Stimulated activated CD4-positive, alpha-beta T cell treated with anti-CD3 and anti-CD28 coated beads, Interleukin-1b, Interleukin-23, amount 100 ng/mL, for 4 hours (primary cell): Measurements from ENCODE around the gene FUOM.

Source experiments
- DNase-seq, 2 donors: peaks; one replicate each; pipeline ENCODE4 v3.0.0-alpha.2; 2020; ENCODE audit warnings: low read depth in 2 of 2

FUOM gene

GRCh38 chr10:133311570-133311969, 46.2 kb downstream of the FUOM start:
- DNase-seq = no peak

DNA sequence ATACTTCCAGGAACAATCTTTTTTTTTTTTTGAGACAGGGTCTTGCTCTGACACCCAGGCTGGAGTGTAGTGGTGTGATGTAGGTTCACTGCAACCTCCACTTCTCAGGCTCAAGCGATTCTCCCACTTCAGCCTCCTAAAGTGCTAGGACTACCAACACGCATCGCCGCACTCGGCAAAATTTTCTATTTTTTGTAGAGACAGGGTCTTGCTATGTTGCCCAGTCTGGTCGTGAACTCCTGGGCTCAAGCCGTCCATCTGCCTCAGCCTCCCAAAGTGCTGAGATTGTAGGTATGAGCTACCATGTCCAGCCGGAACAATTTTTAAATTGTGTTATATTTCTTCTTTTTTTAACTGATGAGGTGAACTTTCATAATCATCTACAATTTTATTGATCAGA, 47.0 kb downstream of the FUOM start:
- no peak for DNase-seq

DNA sequence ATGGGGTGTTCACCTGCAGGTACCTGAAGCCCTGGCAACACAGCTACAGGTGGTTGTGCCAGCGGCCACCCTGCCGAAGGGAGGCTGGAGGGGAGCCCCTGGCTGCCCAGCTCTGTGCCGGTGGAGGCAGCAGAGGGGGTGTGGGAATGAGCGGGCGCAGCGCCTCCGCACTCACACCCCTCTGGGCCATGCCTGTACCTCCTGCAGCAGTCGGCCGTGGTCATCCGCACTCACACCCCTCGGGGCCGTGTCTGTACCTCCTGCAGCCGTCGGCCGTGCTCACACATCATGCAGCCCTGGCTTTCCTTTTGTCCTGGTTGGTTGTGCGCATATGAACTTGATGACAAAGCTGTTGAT, 47.4 kb downstream of the FUOM start:
- DNase-seq = no peak

DNA sequence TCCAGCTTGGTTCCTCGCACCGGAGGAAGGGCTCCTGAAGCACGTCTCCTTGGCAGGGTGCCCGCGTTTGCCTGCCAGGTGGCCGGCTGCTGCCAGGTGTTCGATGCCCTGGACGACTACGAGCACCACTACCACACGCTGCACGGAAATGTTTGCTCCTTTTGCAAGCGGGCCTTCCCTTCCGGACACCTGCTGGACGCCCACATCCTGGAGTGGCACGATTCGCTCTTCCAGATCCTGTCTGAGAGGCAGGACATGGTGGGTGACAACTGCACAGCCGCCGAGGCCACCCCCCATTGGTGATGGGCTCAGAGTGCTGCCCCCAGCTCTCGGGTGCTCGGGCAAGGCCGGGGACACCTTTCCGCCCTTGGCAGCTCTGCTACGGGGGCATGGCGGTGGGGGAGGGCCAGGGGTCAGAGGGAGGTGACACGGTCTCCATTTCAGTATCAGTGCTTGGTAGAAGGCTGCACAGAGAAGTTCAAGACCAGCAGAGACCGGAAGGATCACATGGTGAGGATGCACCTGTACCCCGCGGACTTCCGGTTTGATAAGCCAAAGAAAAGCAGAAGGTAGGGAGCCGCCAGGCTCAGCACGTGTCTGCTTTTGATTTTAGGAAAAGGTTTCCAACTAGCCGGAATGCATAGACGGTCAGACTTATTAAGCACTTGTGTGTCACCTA, 48.0 kb downstream of the FUOM start:
- DNase-seq = no peak

GRCh38 chr10:133309100-133309719, 48.6 kb downstream of the FUOM start:
- peak; percentile 94 to 95 for DNase-seq

DNA sequence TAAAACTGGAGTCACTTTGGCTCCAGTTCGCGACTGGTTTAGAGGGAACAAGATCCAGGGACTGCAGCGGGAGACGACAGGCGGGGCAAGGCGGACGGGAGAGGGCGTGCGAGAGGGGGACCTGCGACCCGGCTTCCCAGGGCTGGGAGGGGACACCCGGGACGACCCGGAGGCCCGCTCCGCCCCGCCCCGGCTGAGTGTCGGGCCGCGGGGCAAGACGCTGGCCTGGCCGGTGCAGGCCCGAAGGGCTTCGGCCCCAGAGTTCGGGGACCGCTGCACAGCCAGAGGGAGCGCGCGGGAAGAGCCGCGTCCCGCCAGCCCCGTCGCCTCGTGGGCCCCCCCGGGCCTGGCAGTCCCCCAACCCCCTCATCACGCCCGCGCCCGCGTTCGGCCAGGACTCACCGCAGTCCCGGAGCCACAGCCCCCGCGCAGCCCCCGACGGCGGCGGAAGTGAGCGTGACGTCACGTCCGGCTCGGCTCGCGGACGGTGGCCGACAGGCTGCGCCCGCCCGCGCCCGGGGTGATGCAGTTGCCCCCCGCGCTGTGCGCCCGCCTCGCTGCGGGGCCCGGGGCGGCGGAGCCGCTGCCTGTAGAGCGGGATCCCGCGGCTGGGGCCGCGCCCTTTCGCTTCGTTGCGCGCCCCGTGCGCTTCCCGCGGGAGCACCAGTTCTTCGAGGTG, 49.3 kb downstream of the FUOM start, which contains the start of the genes TUBGCP2 and ZNF511:
Gene TUBGCP2 (minus strand): TSS at position 452 of the 679 bp plus-strand sequence. CDS start 5,931 bp downstream, outside the sequence.
Gene ZNF511 (plus strand): TSS at position 494 of the 679 bp plus-strand sequence. CDS start 30 bp downstream, at position 524.
- peak; percentile 85 to 87 for DNase-seq

DNA sequence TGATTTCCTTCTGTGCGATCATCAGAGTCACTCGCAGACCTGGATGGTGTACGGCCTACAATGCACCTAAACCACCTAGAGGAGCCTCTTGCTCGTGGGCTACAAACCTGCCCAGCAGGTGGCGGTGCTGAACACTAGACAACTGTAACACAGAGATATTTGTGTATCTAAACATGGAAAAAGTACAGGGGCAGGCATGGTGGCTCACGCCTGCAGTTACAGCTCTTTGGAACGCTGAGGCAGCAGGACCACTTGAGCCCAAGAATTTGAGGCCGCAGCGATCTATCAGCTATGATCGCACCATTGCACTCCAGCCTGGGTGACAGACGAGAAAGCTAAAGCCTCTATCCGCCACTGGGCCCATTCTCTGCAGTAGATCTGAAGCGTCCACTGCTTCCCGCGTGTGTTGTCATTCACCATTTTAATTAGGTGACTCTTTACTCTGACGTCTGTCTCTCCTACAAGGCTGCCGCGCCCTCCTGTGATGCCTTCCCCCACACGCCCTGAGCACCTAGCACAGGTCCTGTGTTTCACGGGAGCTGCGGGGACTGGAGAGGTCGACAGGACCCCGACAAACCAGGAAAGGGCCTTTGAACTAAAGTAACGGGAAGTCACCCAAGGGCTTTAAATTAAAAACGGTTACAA, 49.9 kb downstream of the FUOM start:
- peak; percentile 80 to 81 for DNase-seq

- no peak for DNase-seq
Measured at GRCh38 chr10:133306941-133307379, 50.9 kb downstream of the FUOM start.

DNA sequence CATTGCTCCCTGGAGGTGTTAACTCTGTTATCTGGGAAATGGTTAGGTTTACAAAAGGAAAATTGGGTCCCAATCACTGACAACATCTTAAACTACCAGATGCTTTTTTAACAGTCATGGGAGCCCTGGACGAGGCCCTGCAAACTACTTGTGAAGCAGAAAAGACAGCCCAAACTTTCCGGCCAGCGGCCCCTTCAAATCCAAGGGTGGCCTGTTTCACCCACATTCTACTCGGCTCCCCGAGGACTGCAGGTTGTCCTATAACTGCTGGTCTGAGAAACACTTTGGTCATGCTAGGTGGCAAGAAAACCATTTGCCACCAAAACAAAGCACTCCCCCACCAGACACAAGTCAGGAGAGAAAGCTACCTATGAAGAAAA, 51.7 kb downstream of the FUOM start:
- DNase-seq = no peak
